Fibroblast of skin of left quadriceps (primary cell): ENCODE results near the gene KRTAP10-3.

Source experiments
- DNase-seq, 2 experiments: peaks; one replicate each; pipeline ENCODE4 v3.0.0-alpha.2; 2013; ENCODE audit warnings: low read depth in 2 of 2

Gene KRTAP10-3

DNA sequence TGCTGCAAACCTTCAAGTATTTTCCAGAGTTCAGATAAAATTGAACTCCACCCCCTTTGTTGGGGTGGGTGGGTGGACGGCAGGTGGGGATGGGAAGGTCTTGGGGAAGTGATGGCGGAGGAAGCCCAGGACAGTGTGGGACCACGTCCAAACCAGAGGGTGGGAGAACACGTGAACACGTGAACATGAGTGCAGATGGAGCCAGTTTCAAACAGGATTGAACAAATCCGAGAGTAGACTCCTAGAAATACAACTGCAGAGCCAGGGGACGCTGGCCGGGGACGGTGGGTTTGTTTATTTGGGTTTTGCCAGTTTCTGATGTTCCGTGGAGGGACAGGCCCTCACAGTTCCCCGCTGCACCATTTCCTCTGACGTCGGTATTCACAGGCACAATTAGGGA is 10.2 kb downstream of the KRTAP10-3 start:
- DNase-seq = no peak

DNA sequence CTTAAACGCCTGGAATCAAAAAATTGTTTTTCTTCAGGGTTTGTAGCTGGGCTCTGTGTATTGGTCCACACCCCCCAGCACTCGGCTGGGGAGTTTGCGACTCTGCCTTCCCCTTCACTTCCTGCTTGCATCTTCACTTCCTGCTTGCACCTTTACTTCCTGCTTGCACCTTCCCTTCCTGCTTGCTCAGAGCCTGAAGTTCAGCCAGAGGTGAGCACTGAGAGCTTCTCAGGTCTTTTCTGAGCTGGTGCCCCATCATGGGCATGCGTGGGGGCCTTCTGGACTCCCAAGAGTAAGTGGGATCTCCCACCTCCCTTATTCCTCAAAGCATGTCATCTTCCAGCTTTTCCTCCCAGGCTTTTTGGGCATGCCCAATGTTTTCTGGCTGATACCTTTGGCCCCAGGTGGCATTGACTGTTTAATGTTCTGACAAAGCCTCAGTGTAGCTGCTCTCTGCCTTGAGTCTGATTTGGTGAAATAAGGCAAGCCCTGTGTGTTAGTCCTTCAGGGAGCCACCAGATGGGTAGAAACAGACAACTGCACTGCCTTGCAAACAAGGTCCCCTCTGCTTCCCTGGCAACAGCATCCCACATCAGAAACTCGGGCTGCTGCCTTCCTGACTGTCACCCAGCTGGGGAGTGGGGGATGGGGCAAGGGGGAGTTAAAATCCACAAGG is 10.8 kb downstream of the KRTAP10-3 start:
- DNase-seq = no peak

DNA sequence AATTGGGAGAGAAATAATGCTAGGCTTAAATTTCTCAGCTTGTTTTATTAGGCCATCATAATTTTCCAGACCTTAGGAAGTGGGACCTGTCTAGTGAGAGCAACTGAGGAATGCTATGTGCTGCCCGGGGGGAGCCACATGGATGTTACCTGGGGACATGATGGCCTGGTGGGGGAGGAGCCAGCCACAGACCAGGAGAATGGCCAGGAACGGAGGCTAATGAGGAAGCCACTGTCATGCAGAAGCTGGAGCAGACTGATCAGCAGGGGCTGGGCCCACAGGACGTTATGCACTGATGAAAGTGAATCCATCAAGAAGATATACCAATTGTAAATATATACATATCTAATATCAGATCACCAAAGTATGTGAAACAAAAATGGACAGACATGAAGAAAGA is 14.0 kb downstream of the KRTAP10-3 start:
- DNase-seq = no peak

DNA sequence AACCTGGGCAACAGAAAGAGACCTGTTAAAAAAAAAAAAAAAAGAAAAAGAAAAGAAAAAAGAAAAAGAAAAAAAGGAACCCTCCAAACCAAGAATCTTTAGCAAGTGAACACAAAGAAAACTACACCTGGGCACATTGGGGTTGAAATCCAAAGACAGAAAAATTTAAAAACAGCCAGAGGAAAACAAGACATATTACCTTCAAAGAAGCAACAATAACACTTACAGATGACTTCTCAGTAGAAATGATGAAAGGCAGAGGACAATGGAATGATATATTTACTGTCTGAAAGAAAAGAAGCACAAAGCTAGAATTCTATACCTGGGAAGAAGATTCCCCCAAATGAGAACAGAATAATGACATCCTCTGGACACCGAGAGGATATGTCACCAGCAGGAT is 15.9 kb downstream of the KRTAP10-3 start:
- DNase-seq = no peak

DNA sequence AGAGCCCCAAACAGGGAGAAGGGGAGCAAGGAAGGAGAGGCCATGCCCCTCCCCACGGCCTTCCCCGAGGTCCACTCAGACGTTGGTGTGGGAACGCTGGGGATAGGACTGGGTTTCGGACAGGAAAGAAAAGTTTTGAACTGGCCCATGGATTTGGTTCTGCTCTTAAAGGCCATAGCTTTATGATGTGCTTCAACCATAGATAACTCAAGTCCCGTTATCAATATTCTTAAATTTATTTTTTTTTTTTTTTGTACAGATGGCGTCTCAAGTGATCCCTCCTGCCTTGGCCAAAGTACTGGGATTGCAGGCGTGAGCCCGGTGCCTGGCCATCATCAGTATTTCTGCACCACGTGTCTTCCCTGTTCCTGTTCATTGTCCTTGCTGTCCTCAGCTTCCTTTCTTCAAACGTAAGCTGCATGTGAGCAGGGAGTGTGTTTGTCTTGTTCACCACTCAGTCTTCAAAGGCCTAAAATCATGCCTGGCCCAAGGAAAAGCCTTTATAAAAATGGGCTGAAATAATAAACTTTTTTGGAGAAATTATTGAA is 17.8 kb downstream of the KRTAP10-3 start:
- no peak for DNase-seq

DNA sequence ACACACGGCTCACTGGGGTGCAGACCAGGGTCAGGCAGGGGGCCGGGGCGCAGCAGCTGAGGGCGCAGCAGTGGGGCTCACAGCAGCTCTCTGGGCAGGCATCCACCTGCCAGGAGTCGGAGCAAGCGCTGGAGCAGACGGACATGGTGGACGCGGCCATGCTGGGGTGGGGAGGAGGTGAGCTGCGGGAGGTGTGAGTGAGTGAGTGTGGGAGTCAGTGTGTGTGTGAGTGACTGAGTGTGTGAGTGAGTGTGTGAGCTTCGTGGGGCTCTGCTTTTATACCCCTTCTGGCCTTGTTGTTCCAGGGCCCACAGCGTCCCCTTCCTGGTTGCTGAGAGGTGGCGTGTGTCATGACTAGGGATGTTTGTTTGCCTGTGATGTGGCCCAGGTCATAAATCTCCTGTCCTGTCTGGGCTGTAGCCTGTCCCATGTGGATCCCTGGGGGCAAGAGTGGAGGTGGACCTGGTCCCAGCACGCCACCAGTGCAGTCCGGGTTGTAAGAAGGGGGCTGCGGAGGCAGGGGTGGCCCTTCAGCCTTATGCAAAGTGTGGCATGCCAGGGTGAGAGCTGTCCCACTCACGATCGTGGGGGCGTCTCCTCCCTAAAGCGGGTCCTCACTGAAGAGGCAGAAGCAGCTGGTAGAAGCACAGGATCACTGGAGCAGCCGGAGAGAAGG is 18.5 kb downstream of the KRTAP10-3 start, which contains the start of gene KRTAP10-1:
TSS of gene KRTAP10-1 (minus strand) at position 205 of the 676 bp plus-strand sequence. CDS start at position 160, 45 bp downstream.
- no peak for DNase-seq

DNA sequence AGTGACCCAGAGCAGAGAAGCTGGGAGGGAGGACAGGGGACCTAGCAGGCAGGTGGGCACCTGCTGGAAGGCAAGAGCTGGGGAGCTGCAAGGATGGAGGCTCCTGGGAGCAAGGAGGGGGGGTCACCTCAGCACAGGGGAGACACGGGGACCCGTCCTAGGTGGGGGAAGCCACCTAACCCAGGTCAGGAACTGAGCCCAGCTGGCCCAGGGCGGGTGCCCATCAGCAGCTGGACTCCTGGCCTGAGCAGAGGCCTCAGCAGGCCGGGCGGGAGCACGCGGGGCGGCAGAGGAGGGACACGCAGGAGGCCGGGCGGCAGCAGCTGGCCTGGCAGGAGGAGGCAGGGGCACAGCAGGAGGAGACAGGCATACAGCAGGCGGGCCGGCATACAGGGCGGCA is 19.5 kb downstream of the KRTAP10-3 start:
- no peak for DNase-seq

DNA sequence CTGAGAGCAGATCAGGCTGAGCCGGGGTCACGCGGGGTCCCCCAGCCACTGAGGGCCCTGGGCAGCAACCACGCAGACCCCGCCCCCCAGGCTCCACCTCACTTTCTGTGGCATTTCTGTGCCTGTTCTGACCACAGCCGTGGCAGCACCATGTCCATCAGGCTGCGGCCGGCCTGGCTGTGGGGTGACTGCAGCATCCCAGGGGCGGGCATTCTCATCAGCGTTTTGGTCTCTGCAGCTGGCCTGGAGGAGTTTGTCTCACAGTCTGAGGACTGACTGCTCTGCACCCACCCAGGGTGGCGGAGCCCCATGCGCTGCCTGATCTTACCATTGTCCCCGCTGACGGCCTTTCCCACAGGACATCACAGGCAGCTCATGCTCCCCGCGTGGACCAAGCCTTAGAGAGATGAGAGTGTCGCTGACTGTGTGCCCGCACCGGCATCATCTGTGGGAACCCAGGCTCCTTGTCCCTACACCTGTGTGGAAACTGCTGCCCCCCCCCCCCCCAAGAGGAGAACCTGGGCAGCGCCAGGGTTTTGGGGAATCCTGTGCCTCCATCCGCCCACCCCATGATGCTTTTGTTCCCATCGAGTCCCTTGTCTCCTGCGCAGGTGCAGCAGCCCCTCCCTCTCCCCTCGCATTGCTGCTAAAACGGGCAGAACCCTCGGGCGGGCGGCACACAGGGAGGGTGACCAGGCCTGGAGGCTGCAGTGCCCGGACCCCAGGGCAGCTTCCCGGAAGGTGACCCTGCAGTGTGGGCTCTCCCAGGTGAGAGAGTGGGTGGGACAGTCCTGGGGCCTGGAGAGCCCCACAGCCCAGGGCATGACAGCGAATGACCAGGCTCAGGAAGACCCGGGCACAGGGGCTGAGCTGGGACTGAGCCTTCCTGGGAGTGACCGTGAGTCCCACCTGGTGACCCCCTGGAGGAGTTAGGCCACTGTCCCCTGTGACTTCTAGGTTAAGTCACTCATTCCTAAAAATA is 20.4 kb downstream of the KRTAP10-3 start:
- DNase-seq = no peak

DNA sequence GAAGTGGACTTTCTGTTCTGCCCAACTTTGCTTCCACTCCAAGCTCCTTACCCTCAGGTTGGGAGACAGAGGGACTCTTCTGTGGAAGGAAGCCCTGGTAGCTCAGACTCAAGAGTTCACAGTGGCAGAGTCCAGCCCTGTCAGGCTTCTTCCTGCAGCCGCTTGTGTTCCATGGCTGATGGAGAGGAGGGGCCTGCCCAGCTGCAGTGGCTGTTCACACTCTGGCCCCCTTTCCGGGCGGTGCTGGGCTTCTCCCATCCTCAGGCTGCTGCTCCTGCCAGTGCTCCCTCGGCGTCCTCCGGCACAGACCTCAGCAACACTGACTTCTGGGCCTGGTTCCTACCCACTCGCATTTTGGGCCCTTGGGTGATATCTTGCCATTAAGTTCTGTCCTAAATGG is 22.6 kb downstream of the KRTAP10-3 start:
- no peak for DNase-seq

DNA sequence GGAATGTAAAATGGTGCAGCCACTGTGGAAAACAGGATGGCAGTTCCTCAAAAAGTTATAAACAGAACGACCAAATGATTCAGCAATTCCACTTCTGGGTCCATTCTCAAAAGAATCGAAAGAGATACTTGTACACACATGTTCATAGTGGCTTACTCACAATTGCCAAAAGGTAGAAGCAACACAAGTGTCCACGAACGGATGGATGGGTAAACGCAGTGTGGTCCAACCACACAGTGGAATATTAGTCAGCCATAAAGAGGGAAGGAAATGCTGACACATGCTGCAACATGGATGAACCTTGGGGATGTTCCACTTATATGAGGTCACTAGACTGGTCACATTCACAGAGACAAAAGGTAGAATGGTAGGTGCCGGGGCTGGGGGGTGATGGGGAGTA is 23.9 kb downstream of the KRTAP10-3 start:
- DNase-seq = no peak

DNA sequence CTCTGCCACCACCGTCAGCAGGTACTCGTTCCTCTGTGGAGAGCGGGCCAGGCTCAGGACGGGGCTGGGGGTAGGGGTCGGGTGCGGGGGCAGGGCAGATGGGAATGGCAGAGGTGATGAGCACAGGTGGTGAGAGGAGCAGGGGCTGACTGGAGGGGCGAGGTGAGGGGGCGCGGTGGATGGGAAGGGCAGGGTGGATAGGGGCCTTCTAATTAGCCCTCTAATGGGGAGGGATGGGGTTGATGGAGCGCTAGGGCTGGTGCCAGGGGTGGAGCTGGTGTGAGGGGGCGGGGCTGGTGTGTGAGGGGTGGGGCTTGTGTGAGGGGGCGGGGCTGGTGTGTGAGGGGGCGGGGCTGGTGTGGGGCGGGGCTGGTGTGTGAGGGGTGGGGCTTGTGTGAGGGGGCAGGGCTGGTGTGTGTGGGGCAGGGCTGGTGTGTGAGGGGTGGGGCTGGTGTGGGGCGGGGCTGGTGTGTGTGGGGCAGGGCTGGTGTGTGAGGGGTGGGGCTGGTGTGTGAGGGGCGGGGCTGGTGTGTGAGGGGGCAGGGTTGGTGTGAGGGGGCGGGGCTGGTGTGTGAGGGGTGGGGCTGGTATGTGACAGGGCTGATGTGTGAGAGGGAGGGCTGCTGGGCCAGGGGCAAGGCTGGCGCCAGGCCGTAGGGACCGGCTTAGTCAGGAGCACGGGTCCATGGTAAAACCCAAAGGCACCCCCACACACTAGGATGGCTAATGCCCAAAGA is 24.5 kb downstream of the KRTAP10-3 start:
- DNase-seq = no peak

DNA sequence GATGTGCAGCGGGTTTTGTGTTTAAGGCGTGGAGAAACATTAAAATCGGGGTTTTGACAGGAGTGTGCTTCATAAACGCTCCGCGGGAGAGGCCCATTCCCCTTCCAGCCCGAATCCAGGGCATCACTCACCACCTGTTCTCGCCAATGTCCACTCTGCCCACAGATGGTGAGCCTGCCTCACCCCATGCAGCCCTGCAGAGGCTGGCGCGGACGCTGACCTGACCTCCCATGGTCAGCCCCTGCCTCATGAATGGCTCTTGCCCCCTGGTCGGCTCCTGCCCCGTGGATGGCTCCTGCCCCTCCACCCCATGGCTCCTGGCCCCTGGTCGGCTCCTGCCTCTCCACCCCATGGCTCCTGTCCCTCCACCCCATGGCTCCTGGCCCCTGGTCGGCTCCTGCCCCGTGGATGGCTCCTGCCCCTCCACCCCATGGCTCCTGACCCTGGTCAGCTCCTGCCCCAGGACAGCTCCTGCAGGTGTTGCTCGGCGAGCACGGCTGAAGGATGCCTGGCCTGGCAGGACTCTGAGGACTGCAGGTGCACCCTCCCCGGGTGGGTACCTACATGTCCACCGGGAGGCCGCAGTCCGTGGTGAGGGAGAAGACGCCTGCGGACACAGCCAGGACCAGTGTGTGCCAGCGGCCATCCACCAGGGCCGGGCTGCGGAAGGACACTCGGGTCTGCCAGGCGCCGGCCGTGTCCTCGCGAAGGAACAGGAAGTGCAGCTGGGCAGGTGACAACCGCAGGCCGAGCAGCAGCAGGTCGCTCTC is 25.3 kb downstream of the KRTAP10-3 start:
- no peak for DNase-seq

DNA sequence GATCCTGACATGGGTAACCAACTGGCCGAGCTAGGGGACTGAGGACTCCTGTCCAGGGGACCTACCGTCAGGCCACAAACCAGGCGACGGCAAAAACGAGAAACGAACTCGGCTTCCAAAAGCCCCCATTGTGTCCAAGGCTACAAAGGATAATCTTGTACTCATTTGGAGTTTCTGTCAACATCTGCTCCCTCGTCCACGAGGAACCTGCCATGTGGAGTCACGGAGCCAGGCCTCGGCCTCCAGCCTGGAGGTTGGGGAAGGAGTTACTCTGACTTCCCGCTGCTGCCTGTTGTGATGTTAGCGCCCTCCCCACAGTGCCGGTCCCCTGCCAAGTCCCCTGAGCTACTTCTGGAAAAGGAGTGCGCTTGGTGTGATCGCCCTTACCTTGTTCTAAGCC is 25.9 kb downstream of the KRTAP10-3 start:
- no peak for DNase-seq

DNA sequence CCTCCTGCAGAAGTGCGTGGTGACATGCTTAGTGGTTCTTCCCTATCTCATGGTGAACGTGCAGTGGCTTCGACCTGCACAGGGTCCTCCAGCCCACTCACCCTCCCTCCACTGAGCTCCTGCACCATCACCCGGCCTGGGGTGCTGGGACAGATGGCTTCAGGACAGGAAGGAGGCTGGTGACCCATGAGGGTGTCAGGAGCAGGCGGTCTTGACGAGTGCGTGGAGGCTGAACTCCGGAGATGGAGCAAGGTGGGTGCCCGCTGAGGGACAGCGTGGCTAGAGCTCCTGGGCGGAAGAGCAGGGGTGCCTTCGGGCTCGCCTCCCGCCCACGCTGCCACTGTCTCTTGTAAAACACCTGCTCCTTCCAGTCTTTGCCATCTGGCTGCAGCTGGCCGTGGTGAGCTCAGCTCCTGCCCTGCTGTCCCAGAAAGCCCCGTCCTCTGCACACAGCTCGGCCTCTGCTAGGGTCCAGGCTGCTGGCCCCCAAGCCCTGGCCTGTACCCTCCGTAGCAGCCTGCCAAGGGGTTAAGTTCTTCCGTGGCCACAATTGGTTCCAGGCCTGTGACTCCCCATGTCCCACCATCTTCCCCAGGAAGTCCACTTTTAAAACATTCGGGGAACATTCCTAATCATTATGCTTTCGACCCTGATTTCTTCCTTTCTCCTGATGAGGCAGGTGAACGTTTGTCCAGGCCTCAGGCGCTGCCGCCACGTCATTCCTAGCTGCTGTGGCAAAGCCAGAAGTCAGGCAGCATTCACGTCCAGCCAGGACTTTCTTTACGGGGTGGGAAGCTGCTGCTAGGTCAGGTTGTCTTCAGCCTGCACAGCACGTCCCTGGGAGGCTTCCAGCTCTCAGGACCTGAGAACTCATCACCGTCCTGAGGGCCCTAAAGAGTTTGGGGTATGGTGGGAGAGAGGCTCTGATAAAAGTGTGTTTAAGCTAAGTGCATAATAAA is 26.7 kb downstream of the KRTAP10-3 start:
- DNase-seq = no peak

DNA sequence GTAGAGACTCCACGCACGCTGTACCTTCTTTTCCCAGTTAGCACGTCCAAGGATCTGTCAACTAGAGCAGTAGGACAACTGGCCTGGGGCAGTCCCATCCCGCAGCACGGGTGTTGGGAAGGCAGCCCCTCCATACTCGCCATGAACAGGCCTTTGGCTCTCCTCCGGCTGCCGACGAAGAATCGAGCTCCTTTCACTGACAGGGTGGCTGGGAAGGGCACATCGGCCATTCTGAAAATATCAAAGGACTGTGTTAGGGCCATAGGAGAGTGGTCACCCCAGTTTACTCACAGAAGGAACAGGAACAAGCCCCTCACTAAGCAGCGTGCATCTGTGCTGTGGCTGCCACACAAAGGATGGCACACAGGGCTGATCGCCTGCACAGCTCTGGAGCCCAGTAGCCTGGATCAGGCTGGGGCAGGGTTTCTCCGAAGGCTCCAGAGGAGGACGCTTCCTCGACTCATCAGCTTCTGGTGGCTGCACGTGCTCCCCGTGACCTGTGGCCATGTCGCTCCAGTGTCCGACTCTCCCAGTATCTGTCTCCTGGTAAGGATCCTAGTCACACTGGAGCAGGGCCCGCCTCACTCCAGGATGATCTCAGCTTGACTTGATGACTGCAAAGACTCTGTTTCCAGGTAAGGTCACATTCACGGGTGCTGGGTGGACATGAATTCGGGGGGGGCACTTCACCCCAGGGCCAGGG is 27.5 kb downstream of the KRTAP10-3 start:
- DNase-seq = no peak

DNA sequence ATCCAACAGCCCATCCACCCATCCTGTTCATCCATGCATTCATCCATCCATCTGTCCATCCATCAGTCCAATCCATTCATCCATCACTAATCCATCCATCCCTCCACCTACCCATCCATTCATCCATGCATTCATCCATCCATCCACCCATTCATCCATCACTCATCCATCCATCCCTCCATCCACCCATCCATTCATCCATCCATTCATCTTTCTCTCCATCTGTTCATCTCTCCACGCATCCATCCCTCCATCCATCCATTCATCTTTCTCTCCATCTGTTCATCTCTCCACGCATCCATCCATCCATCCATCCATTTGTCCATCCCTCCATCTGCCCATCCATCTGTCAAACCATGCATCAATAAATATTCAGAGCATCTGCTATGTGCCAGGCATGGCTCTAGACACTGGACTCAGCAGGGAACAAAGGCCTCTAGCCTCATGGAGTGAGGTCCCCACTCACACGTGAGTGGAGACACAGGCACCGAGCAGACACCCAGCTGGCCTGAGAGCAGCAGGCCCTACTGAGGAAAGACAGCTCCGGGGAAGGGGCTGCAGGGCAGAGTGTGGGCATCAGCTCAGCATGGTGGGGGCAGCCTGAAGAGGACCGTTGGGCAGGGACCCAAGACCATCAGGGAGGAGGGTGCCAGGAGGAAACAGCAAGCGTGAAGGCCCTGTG is 28.2 kb downstream of the KRTAP10-3 start:
- no peak for DNase-seq

DNA sequence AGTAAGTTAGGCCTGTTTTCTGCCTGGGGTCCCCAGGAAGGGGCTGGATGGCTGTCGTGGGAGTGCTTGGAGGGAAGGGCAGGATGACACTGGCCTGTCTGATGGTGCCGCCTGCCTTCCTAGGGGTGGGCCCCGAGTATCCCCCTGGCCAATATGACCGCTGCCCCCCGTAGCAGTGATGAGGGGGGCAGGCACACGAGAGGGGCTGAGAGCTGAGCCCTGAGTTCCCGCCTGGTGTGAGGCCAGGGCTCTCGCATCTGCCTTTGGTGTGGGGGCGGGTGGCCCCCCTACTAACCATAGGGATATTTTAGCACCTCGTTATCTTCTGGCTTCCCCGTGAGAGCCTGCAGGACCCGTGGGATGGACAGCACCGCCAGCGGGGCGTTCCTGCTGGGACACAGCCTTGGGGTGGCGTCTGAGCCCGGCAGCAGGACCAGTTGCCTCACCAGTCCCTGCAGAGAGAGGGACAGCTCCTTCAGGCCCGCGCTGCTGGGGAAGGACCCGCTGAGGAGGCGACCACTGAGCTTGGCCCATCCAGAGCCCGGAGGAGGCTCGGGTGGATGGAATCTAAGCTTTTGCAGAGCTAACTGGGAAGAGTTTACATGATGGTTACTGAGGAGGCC is 29.0 kb downstream of the KRTAP10-3 start:
- DNase-seq = no peak

DNA sequence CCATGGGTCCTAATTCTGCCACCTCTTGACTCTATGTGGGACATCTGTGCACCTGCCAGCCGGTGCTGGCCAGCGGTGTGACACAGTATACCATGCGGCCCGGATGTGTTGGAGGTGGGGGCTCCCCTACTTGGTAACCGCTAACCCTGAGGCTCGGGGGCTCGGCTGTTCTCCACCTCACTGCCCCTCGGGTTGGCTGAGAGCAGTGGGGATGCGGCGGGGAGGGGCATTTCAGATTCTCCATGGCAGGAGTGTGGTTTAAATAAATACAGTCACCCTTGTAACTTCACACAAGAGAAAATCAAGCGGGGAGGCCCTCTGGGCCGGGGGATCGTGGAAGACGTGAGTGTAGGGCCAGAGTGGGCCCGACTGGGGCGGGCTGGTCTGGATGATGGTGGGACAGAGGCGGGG is 29.6 kb downstream of the KRTAP10-3 start:
- DNase-seq = no peak
